Right lobe of liver (tissue), 4 donors: ENCODE data around the gene RNH1.

ENCODE experiments used
- CTCF ChIP-seq, 4 donors: fragments of 200-600 bp in 3 of 4; fragments of 450-650 bp in 1 of 4; IDR thresholded peaks; one replicate each; pipeline versions ENCODE4 v1.5.1 to v1.8.0; 2016 to 2022; ENCODE audit warnings: antibody characterized with exemption in 4 of 4, mild to moderate bottlenecking in 2 of 4
- POLR2A ChIP-seq: fragments of 450-650 bp; IDR thresholded peaks from one replicate; pipeline ENCODE4 v1.6.1; 2017; ENCODE audit warnings: antibody characterized with exemption, mild to moderate bottlenecking
- donor health status: DM: no; HTN: no; CAD: no.
- donor health status: DM: no; HTN: no; CAD: no.
- donor health status: DM: no; HTN: yes; CAD: no.

- no peak for TF ChIP-seq CTCF (IDR thresholded peaks at IDR 0.05)
- TF ChIP-seq POLR2A: no peak
Observed at GRCh38 chr11:515131-515530, 8.1 kb upstream of the RNH1 start.
